Measurements from ENCODE around the gene F2RL3.
A peak's percentile ranks its signal among the peaks of the same experiment; 100 is the strongest.

F2RL3 gene

GRCh38 chr19:16896146-16897028 is 7.6 kb downstream of the F2RL3 start:
- DNase-seq, result no peak

- peak; percentile 48 for DNase-seq
These were observed 8.4 kb downstream of the F2RL3 start for GRCh38 chr19:16897029-16897855.

GRCh38 chr19:16897856-16898161 is 9.0 kb downstream of the F2RL3 start:
- no peak for DNase-seq

- no peak for DNase-seq
These were observed 9.7 kb downstream of the F2RL3 start for GRCh38 chr19:16898361-16899015.

GRCh38 chr19:16899566-16900075 is 10.8 kb downstream of the F2RL3 start:
- no peak for DNase-seq

GRCh38 chr19:16901491-16902175 is 12.8 kb downstream of the F2RL3 start:
- no peak for DNase-seq

GRCh38 chr19:16902545-16902944 is 13.7 kb downstream of the F2RL3 start:
- DNase-seq, result no peak

- no peak for DNase-seq
These were observed 14.5 kb downstream of the F2RL3 start for GRCh38 chr19:16903347-16903746.

- no peak for DNase-seq
These were observed 15.8 kb downstream of the F2RL3 start for GRCh38 chr19:16904599-16904998.

GRCh38 chr19:16908759-16909158 is 20.0 kb downstream of the F2RL3 start:
- no peak for DNase-seq

- no peak for DNase-seq
These were observed 22.2 kb downstream of the F2RL3 start for GRCh38 chr19:16911046-16911445.

- DNase-seq, result no peak
These were observed 24.0 kb downstream of the F2RL3 start for GRCh38 chr19:16912780-16913179.

- DNase-seq, result no peak
These were observed 25.6 kb downstream of the F2RL3 start for GRCh38 chr19:16914421-16914820.

- no peak for DNase-seq
These were observed 26.3 kb downstream of the F2RL3 start for GRCh38 chr19:16915135-16915534.

- no peak for DNase-seq
These were observed 26.9 kb downstream of the F2RL3 start for GRCh38 chr19:16915734-16916133.

- DNase-seq, result no peak
These were observed 28.6 kb downstream of the F2RL3 start for GRCh38 chr19:16917401-16917800.

- no peak for DNase-seq
These were observed 30.7 kb downstream of the F2RL3 start for GRCh38 chr19:16919496-16919895.

- no peak for DNase-seq
These were observed 32.2 kb downstream of the F2RL3 start for GRCh38 chr19:16920816-16921529.

GRCh38 chr19:16921766-16922591 is 33.2 kb downstream of the F2RL3 start:
- DNase-seq, result no peak

GRCh38 chr19:16922592-16922934 is 33.8 kb downstream of the F2RL3 start:
- no peak for DNase-seq

- DNase-seq, result no peak
These were observed 34.1 kb downstream of the F2RL3 start for GRCh38 chr19:16922949-16923348.

All from activated CD8-positive, alpha-beta memory T cell treated with anti-CD3 and anti-CD28 coated beads, Interleukin-2, amount 50 U/mL, for 4 hours (primary cell).